Peyer's patch (tissue), 4 donors: ENCODE results near the gene HTATSF1. TPM values are rescaled to one million over a fixed set of nuclear protein-coding genes. Genes with fewer than 3 reads are reported as not detected.

Experiments
- DNase-seq, 3 donors: peaks; one replicate each; pipeline ENCODE4 v3.0.0-alpha.2; 2017 to 2019
- H3K27ac ChIP-seq, 4 donors: fragments of 200-600 bp; sonication (generic); one replicate each; pipeline ENCODE4 v1.5.1; 2016 to 2019
- H3K27me3 ChIP-seq, 2 donors: fragments of 200-600 bp; sonication (generic); one replicate each; pipeline ENCODE4 v1.5.1; 2019
- H3K36me3 ChIP-seq, 3 donors: fragments of 200-600 bp; sonication (generic); one replicate each; pipeline ENCODE4 v1.5.1; 2016 to 2019
- H3K4me1 ChIP-seq, 4 donors: fragments of 200-600 bp; sonication (generic); one replicate each; pipeline ENCODE4 v1.5.1; 2016 to 2019
- H3K4me3 ChIP-seq, 4 donors: fragments of 200-600 bp; sonication (generic); 1 replicate in 3 of 4; 2 replicates in 1 of 4; pipeline ENCODE4 v1.5.1; 2016 to 2019; ENCODE audit warnings: mild to moderate bottlenecking in 1 of 4
- H3K9me3 ChIP-seq, 4 donors: fragments of 200-600 bp; sonication (generic); one replicate each; pipeline ENCODE4 v1.5.1; 2016 to 2019; ENCODE audit warnings: mild to moderate bottlenecking in 1 of 4
- POLR2A ChIP-seq, 2 donors: fragments of 450-650 bp; IDR thresholded peaks; one replicate each; pipeline ENCODE4 v1.5.1; 2017; ENCODE audit warnings: antibody characterized with exemption in 2 of 2, mild to moderate bottlenecking in 2 of 2, moderate library complexity in 2 of 2
- total RNA-seq, 4 donors: library from RNA; depleted of rRNA; stranded (reverse); fragments of >200 nt; gene quantifications; one replicate each; pipeline ENCODE4 v1.1.0, GENCODE V29; 2016
- TF ChIP-seq, protein P1 (sequence below), 6 experiments: fragments of 450-650 bp in 4 of 6; fragments of 200-600 bp in 2 of 6; sonication (generic) in 1 of 6; IDR thresholded peaks; one replicate each; pipeline ENCODE4 v1.5.1; 2017 to 2019; ENCODE audit warnings: antibody characterized with exemption in 6 of 6, mild to moderate bottlenecking in 3 of 6, moderate library complexity in 1 of 6

The HTATSF1 gene
- total RNA-seq, 4 donors from 2014 or later: 25.9 to 45.4 (median 27.9) TPM

DNA sequence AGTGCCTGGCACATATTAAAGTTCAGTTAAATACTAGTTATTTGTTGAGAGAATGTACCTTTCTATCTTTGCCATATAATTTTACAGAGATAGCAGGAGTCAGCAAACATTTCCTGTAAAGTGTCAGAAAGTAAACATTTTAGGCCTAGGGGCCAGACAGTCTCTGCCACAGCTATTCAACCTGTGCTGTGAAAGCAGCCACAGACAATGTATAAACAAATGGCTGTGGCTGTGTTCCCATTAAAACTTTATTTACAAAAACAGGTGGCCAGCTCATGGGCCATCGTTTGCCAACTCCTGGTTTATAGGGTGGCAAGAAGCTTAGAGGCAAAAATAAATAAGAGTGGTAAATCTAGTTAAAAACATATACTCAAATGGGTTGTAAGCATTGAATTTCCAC lies 43.6 kb upstream of the HTATSF1 start:
- Histone ChIP-seq H3K4me3 (no peak overlapping the region), H3K9me3 (no peaks in the 10 kb centered on the region), H3K27ac (no peak overlapping the region), H3K4me1 (no peaks in the 10 kb centered on the region), H3K27me3 (no peaks in the 10 kb centered on the region), H3K36me3 (no peaks in the 10 kb centered on the region)
- DNase-seq: no peak
- TF ChIP-seq POLR2A (IDR thresholded peaks at IDR 0.05): no peak
- TF ChIP-seq, protein P1, sequence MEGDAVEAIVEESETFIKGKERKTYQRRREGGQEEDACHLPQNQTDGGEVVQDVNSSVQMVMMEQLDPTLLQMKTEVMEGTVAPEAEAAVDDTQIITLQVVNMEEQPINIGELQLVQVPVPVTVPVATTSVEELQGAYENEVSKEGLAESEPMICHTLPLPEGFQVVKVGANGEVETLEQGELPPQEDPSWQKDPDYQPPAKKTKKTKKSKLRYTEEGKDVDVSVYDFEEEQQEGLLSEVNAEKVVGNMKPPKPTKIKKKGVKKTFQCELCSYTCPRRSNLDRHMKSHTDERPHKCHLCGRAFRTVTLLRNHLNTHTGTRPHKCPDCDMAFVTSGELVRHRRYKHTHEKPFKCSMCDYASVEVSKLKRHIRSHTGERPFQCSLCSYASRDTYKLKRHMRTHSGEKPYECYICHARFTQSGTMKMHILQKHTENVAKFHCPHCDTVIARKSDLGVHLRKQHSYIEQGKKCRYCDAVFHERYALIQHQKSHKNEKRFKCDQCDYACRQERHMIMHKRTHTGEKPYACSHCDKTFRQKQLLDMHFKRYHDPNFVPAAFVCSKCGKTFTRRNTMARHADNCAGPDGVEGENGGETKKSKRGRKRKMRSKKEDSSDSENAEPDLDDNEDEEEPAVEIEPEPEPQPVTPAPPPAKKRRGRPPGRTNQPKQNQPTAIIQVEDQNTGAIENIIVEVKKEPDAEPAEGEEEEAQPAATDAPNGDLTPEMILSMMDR (IDR thresholded peaks at IDR 0.05): no peak

DNA sequence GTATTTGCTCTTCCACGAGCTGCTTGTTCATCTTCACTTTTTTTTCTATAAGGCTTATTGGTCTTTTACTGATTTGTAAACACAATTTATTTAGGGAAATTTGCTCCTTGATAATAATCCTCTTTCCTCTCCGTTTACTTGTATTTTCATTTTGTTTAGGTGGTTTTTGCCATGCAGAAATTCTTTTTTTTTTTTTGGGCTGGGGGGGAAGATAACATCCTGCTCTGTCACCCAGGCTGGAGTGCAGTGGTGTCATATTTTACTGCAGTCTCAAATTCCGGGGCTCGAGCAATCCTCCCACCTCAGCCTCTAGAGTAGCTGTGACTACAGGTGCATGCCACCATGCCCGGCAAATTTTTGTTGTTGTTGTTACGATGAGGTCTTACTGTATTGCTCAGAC lies 41.3 kb upstream of the HTATSF1 start:
- Histone ChIP-seq H3K9me3 (no peaks in the 10 kb centered on the region), H3K27ac (no peak overlapping the region), H3K36me3 (no peaks in the 10 kb centered on the region), H3K4me3 (no peak overlapping the region), H3K4me1 (no peaks in the 10 kb centered on the region), H3K27me3 (no peaks in the 10 kb centered on the region)
- DNase-seq: no peak
- TF ChIP-seq, protein P1 (IDR thresholded peaks at IDR 0.05): no peak
- TF ChIP-seq POLR2A (IDR thresholded peaks at IDR 0.05): no peak

DNA sequence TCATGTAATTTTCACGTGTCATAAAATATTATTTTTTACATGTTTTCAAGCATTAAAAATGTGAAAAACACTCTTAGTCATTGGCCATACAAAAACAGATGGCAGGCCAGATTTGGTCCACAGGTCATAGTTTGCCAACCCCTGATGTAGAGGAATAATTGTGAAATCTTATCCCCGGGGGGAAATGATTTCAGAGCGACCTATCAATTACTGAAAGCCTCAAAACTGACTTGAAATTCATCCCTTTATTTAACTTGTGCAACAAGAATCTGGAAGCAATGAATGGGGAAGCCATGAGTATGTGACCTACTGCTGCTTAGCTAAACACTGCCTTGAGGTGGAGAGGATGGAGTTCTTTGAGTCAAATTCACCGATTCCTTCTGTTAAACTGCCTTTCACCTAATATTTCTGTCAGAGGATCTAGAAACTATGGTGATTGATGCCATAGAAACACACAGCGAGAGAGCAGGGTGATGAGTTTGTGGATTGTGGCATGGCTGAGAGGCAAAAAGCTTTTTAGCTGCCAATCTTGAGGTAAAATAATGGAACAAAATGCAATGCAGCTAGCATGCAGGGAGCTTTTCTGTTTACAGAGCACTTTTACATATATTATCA lies 40.0 kb upstream of the HTATSF1 start:
- no peaks in the 10 kb centered on the region for H3K4me1 ChIP-seq
- no peak overlapping the region for H3K4me3 ChIP-seq
- TF ChIP-seq, protein P1 (IDR thresholded peaks at IDR 0.05): no peak
- no peak for TF ChIP-seq POLR2A (IDR thresholded peaks at IDR 0.05)
- no peak for DNase-seq
- no peak overlapping the region for H3K27ac ChIP-seq
- H3K27me3 ChIP-seq: no peaks in the 10 kb centered on the region
- H3K9me3 ChIP-seq: no peaks in the 10 kb centered on the region
- H3K36me3 ChIP-seq: no peaks in the 10 kb centered on the region

DNA sequence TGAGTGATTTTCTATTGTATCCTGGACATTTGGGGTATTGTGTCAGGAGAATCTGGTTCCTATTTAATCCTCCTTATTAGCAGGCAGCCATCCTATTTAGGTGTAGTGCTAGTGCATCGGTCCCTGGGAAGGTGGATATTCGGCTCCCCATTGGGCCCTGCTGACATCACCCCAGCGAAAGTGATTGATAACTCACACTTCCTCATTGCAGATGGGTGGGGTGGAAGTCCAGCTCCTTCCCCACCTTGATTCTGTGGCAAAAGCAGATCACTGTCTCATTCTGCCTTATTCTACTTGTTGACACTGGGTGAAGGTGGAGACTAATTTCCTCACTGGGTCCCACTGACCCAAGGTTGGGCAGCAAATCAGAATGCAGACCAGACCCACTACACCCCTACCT lies 32.8 kb upstream of the HTATSF1 start:
- H3K36me3 ChIP-seq: no peaks in the 10 kb centered on the region
- TF ChIP-seq POLR2A (IDR thresholded peaks at IDR 0.05): no peak
- TF ChIP-seq, protein P1 (IDR thresholded peaks at IDR 0.05): no peak
- no peak for DNase-seq

DNA sequence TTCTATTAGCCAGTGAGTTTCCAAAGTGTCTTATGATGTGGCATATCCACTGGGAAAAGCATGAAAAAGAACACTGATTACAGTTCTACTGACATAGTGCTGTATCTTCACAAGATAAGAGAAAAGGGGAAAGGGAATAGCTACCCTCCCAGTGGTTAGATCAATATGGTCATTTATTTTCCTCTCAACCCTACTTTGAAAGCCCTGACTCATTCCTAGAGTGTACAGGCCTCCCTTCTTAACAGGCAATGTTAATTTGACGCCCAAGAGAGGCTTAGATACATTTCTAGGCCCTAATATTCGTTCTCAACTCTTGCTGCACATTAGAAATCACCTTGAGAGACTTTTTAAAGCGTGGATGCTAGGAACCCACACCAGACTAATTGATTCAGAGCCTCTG lies 30.1 kb upstream of the HTATSF1 start:
- H3K4me1 ChIP-seq: no peaks in the 10 kb centered on the region
- H3K27me3 ChIP-seq: no peaks in the 10 kb centered on the region
- H3K27ac ChIP-seq: no peak overlapping the region
- H3K4me3 ChIP-seq: no peak overlapping the region
- TF ChIP-seq, protein P1 (IDR thresholded peaks at IDR 0.05): no peak
- TF ChIP-seq POLR2A (IDR thresholded peaks at IDR 0.05): no peak
- no peak for DNase-seq
- no peaks in the 10 kb centered on the region for H3K36me3 ChIP-seq
- no peaks in the 10 kb centered on the region for H3K9me3 ChIP-seq

More for the DNA sequence above, 32.8 kb upstream of the HTATSF1 start:
- no peak overlapping the region for H3K4me3 ChIP-seq
- no peaks in the 10 kb centered on the region for H3K4me1 ChIP-seq
- no peaks in the 10 kb centered on the region for H3K9me3 ChIP-seq
- H3K27ac ChIP-seq: no peak overlapping the region
- H3K27me3 ChIP-seq: no peaks in the 10 kb centered on the region
